Measurements from ENCODE around the gene C3orf80.
"Not testable (repeated sequence)": the region's sequence is repeated elsewhere in the genome, so short reads cannot be mapped to it uniquely, and the experiment has no call there.

Gene C3orf80

GRCh38 chr3:160196511-160197104 is 28.6 kb upstream of the C3orf80 start:
- Histone ChIP-seq H3K36me3 (ENCODE audit: insufficient read depth, low read length) (no peaks in the 10 kb centered on the region), H3K9ac (ENCODE audit: low read depth, low read length) (no peak overlapping the region), H3K4me1 (ENCODE audit: insufficient read depth, low read length) (no peaks in the 10 kb centered on the region), H3K9me3 (ENCODE audit: control insufficient read depth, insufficient read depth, low read length) (no peaks in the 10 kb centered on the region)

DNA sequence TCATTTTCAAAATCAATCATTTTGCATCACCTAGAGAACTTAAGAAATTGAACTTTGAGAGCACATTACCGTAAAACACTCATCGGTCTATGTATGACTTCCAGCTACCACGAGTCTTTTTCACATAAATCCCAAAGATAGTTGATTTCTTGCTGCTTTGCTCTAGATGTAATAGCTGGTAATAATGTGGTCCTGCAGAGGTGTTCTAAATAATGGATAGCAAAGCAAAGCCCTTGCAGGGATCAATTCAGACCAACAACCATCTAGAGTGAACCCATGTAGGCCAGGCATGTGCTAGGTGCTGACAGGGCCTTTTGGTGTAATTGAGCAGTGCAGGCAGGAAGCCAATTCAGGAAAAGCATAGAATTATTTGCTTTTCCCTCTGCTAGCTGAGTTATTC is 26.1 kb upstream of the C3orf80 start:
- H3K9me3 ChIP-seq (ENCODE audit: control insufficient read depth, insufficient read depth, low read length), result no peaks in the 10 kb centered on the region
- H3K36me3 ChIP-seq (ENCODE audit: insufficient read depth, low read length), result no peaks in the 10 kb centered on the region
- H3K4me1 ChIP-seq (ENCODE audit: insufficient read depth, low read length), result no peaks in the 10 kb centered on the region
- H3K9ac ChIP-seq (ENCODE audit: low read depth, low read length), result no peak overlapping the region

DNA sequence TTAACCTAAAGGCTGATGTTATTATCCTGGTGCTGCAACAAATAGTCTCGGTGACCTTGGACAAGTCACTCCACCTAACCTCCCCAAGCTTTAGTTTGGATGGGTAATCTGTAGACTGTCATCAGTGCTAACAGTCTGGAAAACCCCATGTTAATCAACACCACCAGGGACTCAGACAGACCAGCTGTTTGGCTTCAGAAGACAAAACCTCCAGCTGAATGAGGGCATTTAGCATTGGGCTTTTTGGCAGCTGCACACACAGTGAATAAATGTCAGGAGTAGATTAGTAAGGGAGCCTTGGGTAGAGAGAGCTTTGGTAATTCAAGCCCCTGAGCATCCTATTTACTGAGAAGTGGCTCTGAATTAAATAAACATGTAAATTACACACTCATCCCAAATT is 24.9 kb upstream of the C3orf80 start:
- Histone ChIP-seq H3K36me3 (ENCODE audit: insufficient read depth, low read length) (no peaks in the 10 kb centered on the region), H3K9me3 (ENCODE audit: control insufficient read depth, insufficient read depth, low read length) (no peaks in the 10 kb centered on the region), H3K9ac (ENCODE audit: low read depth, low read length) (no peak overlapping the region), H3K4me1 (ENCODE audit: insufficient read depth, low read length) (no peaks in the 10 kb centered on the region)

GRCh38 chr3:160204396-160205011 is 20.7 kb upstream of the C3orf80 start:
- H3K9me3 ChIP-seq (ENCODE audit: control insufficient read depth, insufficient read depth, low read length); H3K4me1 ChIP-seq (ENCODE audit: insufficient read depth, low read length); H3K36me3 ChIP-seq (ENCODE audit: insufficient read depth, low read length); H3K9ac ChIP-seq (ENCODE audit: low read depth, low read length): not testable (repeated sequence)

DNA sequence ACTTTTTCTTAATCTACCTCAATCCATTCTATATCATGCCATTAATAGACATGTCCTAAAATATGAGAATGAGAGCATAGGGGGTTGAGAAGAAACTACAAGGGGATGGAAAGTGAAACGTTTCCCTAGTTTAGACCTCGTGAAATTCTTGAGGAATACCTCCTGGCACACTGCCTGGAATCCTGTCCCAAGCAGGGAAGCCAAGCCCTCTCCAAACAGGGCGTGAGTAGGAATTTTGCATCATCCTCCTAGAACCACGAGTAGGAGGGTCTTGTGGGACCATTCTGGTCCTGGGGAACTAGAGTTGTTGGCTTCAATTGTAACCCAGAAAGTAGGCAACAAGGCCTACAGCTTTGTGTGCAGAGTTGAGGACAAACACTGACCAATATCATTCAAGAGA is 19.6 kb upstream of the C3orf80 start:
- Histone ChIP-seq H3K4me1 (ENCODE audit: insufficient read depth, low read length) (no peaks in the 10 kb centered on the region; the same call in 1 of the 2 replicates), H3K36me3 (ENCODE audit: insufficient read depth, low read length) (no peaks in the 10 kb centered on the region), H3K9me3 (ENCODE audit: control insufficient read depth, insufficient read depth, low read length) (no peaks in the 10 kb centered on the region), H3K9ac (ENCODE audit: low read depth, low read length) (no peak overlapping the region)

GRCh38 chr3:160210341-160210740 is 14.9 kb upstream of the C3orf80 start:
- H3K36me3 ChIP-seq (ENCODE audit: insufficient read depth, low read length), result no peaks in the 10 kb centered on the region
- no peak overlapping the region for H3K9ac ChIP-seq (ENCODE audit: low read depth, low read length)
- no peaks in the 10 kb centered on the region for H3K9me3 ChIP-seq (ENCODE audit: control insufficient read depth, insufficient read depth, low read length)
- H3K4me1 ChIP-seq (ENCODE audit: insufficient read depth, low read length), result no peaks in the 10 kb centered on the region; the same call in 1 of the 2 replicates

- Histone ChIP-seq H3K9ac (ENCODE audit: low read depth, low read length) (no peak overlapping the region), H3K36me3 (ENCODE audit: insufficient read depth, low read length) (no peaks in the 10 kb centered on the region), H3K4me1 (ENCODE audit: insufficient read depth, low read length) (no peaks in the 10 kb centered on the region; the same call in 1 of the 2 replicates), H3K9me3 (ENCODE audit: control insufficient read depth, insufficient read depth, low read length) (no peaks in the 10 kb centered on the region)
These were observed 14.4 kb upstream of the C3orf80 start for GRCh38 chr3:160210799-160211221.

- Histone ChIP-seq H3K9me3 (ENCODE audit: control insufficient read depth, insufficient read depth, low read length) (no peaks in the 10 kb centered on the region), H3K9ac (ENCODE audit: low read depth, low read length) (no peak overlapping the region), H3K36me3 (ENCODE audit: insufficient read depth, low read length) (no peaks in the 10 kb centered on the region), H3K4me1 (ENCODE audit: insufficient read depth, low read length) (no peaks in the 10 kb centered on the region; the same call in 1 of the 2 replicates)
These were observed 12.0 kb upstream of the C3orf80 start for GRCh38 chr3:160213191-160213590.

DNA sequence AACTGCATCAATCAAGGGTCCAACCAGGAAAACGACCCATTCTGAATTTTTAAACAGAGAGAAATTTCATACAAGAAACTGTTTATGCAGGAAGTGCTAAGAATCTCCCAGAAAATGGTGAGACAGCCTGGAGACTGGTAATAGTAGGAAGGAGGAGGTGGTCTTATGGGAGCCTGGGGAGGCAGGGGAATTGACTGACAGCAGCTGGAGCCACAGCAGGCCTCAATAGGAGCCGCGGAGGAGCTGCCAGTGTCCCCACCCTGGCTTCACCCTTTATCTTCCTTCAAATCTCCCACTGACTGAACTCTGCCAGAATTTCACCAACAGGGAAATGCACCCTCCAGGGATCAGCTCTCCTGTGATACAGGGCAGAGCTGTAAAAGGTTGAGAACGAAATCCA is 7.5 kb upstream of the C3orf80 start:
- Histone ChIP-seq H3K36me3 (ENCODE audit: insufficient read depth, low read length) (no peaks in the 10 kb centered on the region), H3K9me3 (ENCODE audit: control insufficient read depth, insufficient read depth, low read length) (no peaks in the 10 kb centered on the region), H3K4me1 (ENCODE audit: insufficient read depth, low read length) (no peaks in the 10 kb centered on the region), H3K9ac (ENCODE audit: low read depth, low read length) (no peak overlapping the region)

DNA sequence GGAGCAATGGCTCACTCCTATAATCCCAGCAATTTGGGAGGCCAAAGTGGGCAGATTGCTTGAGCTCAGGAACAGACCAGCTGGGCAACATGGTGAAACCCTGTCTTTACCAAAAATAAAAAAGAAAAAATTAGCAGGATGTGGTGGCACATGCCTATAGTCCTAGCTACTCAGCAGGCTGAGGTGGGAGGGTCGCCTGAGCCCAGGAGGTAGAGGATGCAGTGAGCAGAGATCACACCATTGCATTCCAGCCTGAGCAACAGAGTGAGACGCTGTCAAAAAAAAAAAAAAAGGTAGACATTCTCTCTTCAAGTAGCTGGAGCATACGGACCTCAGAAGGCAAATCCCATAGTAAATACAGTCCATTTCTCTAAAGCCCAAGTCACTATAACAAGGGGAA is 7.1 kb upstream of the C3orf80 start:
- H3K4me1 ChIP-seq (ENCODE audit: insufficient read depth, low read length), result no peaks in the 10 kb centered on the region
- no peaks in the 10 kb centered on the region for H3K36me3 ChIP-seq (ENCODE audit: insufficient read depth, low read length)
- no peaks in the 10 kb centered on the region for H3K9me3 ChIP-seq (ENCODE audit: control insufficient read depth, insufficient read depth, low read length)
- no peak overlapping the region for H3K9ac ChIP-seq (ENCODE audit: low read depth, low read length)

GRCh38 chr3:160220038-160220437 is 5.2 kb upstream of the C3orf80 start:
- no peak overlapping the region for H3K9ac ChIP-seq (ENCODE audit: low read depth, low read length)
- H3K36me3 ChIP-seq (ENCODE audit: insufficient read depth, low read length), result no peaks in the 10 kb centered on the region
- H3K4me1 ChIP-seq (ENCODE audit: insufficient read depth, low read length), result no peaks in the 10 kb centered on the region
- no peaks in the 10 kb centered on the region for H3K9me3 ChIP-seq (ENCODE audit: control insufficient read depth, insufficient read depth, low read length)

DNA sequence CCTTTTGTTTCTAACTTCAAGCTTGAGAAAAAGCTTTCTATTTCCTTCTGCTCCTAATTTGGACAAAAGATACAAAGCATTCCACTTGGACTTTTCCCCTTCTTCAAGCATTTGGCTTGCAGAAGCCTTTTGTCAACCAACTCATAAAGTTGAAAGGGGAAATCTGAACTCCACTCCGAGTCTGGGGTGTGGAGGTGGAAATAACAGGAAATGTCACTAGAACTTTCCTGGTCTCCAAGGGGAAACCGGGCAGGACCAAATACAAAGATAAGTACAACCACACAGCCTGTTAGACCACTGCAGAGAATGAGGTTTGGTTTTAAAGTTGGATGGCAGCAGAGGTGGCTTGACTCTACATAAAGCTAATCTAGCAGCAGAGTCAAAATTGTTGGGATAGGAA is 4.2 kb upstream of the C3orf80 start:
- H3K9me3 ChIP-seq (ENCODE audit: control insufficient read depth, insufficient read depth, low read length), result no peaks in the 10 kb centered on the region
- no peaks in the 10 kb centered on the region for H3K36me3 ChIP-seq (ENCODE audit: insufficient read depth, low read length)
- no peak overlapping the region for H3K9ac ChIP-seq (ENCODE audit: low read depth, low read length)
- H3K4me1 ChIP-seq (ENCODE audit: insufficient read depth, low read length), result no peaks in the 10 kb centered on the region

- Histone ChIP-seq H3K9ac (ENCODE audit: low read depth, low read length) (peak overlapping the region; percentile 66; the same call in 1 of the 2 replicates), H3K9me3 (ENCODE audit: control insufficient read depth, insufficient read depth, low read length) (no peaks in the 10 kb centered on the region), H3K36me3 (ENCODE audit: insufficient read depth, low read length) (no peaks in the 10 kb centered on the region), H3K4me1 (ENCODE audit: insufficient read depth, low read length) (no peaks in the 10 kb centered on the region)
These were observed 966 bp upstream of the C3orf80 start for GRCh38 chr3:160224256-160224655.

GRCh38 chr3:160224811-160225175 is 429 bp upstream of the C3orf80 start:
- Histone ChIP-seq H3K9ac (ENCODE audit: low read depth, low read length) (peak overlapping the region; percentile 66; the same call in 1 of the 2 replicates), H3K36me3 (ENCODE audit: insufficient read depth, low read length) (no peaks in the 10 kb centered on the region), H3K9me3 (ENCODE audit: control insufficient read depth, insufficient read depth, low read length) (no peaks in the 10 kb centered on the region), H3K4me1 (ENCODE audit: insufficient read depth, low read length) (no peaks in the 10 kb centered on the region)

- no peaks in the 10 kb centered on the region for H3K9me3 ChIP-seq (ENCODE audit: control insufficient read depth, insufficient read depth, low read length)
- H3K4me1 ChIP-seq (ENCODE audit: insufficient read depth, low read length), result no peaks in the 10 kb centered on the region
- H3K9ac ChIP-seq (ENCODE audit: low read depth, low read length), result peak overlapping the region; percentile 66; the same call in 1 of the 2 replicates
- H3K36me3 ChIP-seq (ENCODE audit: insufficient read depth, low read length), result no peaks in the 10 kb centered on the region
These were observed 1.0 kb downstream of the C3orf80 start for GRCh38 chr3:160226026-160226907.
